HG03342 (cell line): ENCODE results near the gene AADAC.
"Not testable (repeated sequence)": the region's sequence is repeated elsewhere in the genome, so short reads cannot be mapped to it uniquely, and the experiment has no call there.

Experiments used
- ATAC-seq: cut with Tn5 transposase; IDR thresholded peaks from one replicate; pipeline ENCODE4 v1.9.1; 2021; ENCODE audit warnings: mild to moderate bottlenecking, moderate library complexity; ENCODE audit not compliant: unreplicated experiment

Gene AADAC

GRCh38 chr3:151852074-151852811 is 38.3 kb downstream of the AADAC start:
- no peak for ATAC-seq

- ATAC-seq, result no peak
These were observed 42.2 kb downstream of the AADAC start for GRCh38 chr3:151856118-151856517.

DNA sequence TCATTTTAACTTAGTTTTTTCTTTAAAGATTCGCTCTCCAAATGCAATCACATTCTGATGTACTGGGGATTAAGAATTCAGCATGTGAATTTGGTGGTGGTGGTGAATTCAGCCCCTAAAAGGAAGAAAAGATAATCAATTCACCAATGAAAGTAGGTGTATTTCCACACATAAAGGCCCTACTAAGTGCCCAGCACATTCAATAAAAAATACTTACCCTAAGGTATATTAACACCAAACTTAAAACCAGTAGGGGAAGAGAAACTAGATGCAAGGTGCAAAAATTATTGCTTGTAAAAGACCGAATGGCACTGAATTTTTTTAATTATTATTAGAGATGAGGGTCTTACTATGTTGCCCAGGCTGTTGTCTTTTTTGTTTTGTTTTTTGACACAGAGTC is 42.7 kb downstream of the AADAC start:
- ATAC-seq, result no peak

DNA sequence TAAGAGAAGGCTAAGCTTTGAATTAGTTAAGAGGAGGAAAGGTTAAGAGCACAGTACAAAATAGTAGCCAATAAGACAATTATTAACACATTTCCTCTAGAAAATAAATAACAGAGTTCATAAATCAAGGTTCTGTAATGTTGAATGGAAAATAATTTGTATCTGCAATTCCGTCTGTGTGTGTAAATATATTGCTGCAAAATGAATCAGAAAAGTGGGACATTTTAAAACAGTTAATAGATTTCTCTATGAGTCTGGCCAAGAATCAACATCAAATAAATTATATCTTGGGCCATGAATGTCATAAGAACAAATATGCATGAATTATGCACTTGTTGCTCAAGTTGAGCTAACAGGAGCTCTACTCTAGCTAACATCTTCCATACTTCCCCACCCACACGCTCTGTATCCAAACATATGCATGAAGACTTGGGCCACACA is 45.3 kb downstream of the AADAC start:
- ATAC-seq, result no peak

- no peak for ATAC-seq
These were observed 46.0 kb downstream of the AADAC start for GRCh38 chr3:151859905-151860304.

GRCh38 chr3:151863611-151864010 is 49.7 kb downstream of the AADAC start:
- ATAC-seq, result no peak

DNA sequence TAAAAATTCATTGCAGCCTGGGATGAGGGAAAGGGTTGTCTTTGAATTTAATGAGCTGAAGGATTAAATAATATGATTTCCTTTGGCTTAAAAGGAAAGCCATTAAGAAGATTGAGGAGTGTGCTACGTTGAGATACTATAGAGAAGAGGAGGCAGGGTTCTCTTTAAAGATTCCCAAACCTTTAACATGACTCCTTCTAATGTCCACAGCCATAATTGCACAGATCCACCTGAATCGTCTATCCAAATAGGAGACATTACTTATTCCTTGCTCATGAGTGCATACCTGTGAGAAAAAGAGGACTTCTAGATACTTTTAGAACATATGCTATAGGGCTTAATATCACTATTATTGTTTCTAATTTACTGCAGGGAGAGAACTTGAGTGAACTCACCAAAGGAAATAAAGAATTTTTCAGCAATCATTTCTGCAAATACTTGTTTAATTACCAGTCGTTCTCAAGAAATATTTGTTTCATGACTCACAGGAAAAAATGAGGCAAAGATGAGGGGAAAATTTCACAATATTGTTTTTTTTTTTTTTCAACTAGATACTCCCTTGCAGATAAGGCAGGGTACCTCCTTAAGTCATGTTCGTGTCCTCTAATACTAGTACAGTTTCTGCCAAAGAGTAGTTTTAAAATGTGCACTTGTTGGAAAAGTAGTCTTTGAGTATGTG is 50.6 kb downstream of the AADAC start:
- ATAC-seq, result no peak

DNA sequence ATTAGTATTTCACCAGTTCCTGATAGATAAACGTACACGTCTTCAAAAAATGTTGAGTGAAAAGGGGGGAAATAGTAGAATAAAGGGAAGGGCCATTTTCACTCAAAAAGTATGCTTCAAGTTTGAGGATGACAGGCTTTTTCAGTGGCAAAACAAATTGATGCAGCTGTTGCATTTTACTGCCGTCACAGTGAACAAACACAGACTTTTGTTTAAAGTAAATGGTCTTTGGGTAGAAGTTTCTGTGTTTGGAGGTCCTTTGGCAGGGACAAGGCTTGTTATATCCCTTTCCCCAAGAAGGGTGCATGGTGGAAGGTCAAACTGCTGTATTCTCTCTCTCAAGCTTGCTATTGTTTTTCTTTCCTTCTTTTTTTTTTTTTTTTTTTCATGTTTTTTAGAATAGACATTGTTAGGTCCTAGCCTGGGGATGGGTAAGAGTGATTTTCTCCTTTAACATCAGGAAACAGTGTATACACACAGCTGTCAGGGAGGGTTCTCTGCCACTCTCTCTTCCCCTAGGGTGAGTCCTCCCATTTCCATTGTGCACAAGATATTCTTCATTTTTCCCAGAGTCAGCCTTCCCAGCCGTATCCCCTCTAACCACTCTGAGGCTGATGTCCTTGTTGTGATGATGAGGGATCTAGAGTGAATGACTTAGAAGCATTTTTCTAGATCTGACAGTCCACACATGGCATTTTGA is 52.9 kb downstream of the AADAC start:
- ATAC-seq, result no peak

GRCh38 chr3:151867666-151868065 is 53.8 kb downstream of the AADAC start:
- ATAC-seq, result no peak

GRCh38 chr3:151869181-151869580 is 55.3 kb downstream of the AADAC start:
- ATAC-seq, result no peak

DNA sequence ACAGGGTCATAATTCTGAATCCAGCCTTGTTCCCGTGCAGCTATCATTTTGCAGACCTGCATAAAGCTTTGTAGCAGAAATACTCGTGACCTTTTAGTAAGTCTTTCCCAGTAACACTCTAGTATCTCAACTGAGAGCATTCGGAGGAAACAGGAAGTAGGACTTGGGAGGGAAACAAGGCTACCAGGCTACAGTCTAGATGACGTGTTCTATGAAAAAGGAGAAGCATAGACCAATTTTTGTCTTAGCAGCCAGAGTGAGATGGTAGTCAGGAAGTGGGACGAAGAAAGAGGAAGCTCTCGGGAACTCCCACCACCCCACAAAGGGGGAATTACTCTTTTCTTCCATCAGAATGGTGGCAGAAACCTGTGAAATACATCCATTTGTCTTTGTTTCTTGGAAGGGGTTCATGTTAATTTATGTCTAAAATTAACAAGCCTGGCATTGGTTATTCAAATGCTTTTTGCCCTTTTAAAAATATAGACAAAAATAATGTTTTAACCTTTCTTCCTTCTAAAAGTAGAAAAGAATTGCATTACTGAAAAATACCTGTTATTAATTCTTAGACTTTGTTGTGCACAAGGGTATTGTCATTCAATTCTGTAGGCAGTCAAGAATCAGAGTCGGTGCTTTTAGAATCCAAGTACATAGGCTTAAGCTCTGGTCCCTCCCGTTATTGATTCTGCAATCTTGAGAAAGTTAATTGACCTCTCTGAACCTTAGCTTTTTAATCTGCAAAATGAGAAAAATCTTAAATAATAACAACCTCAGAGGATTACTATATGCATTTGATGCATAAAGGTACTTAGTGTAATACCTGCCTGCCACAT is 57.9 kb downstream of the AADAC start:
- ATAC-seq, result peak; percentile 94

DNA sequence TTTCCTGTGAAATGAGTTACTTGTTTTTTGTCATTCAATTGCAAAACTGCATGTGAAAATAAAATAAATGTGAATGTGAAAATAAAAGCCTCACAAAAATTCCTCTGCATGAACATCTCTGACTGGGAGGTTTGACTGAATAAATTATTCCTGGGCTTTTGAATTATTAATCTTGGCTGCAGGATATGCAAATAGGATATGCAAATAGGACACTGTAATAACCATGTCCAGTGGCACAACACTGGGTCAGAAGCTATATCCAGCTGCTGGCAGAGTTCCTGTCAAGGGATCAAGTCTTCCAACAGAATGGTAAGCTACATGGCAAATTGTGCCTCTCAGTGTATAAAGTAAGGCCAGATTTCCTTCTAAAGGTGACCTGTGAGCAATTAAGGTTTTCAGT is 59.5 kb downstream of the AADAC start, which contains the start of gene SUCNR1:
Gene SUCNR1 (plus strand): TSS at position 246 of the 400 bp plus-strand sequence. CDS start 6,250 bp downstream, outside the sequence.
- ATAC-seq, result no peak

GRCh38 chr3:151874079-151874478 is 60.2 kb downstream of the AADAC start:
- not testable (repeated sequence) for ATAC-seq

- ATAC-seq, result peak; percentile 71
These were observed 61.8 kb downstream of the AADAC start for GRCh38 chr3:151875759-151876158.

DNA sequence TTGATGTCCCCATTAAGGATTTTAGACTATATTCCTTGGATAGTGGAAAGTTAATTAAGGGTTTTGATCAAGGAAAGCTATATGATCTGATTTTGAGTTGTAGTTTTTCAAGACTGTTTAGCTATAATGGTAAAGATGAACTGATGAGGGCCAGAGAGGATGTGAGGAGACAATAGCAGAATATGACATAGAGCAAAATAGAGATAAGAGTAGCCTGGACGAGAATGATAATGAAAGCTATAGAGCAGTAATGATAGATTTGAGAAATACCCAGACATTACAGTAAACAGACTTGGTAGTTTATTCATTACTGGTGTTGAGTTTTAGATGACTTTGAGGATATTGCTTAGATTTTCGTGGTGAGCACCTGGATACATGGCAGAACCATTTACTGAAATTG is 63.4 kb downstream of the AADAC start:
- no peak for ATAC-seq
